GM12878 (cell line): ENCODE data around the gene RAB44.

Experiments
- HDAC2 ChIP-seq: fragments of 200-600 bp; sonication (generic); IDR thresholded peaks from 2 replicates; pipeline ENCODE4 v1.6.1; 2017
- PAX8 ChIP-seq: fragments of 450-650 bp; IDR thresholded peaks from 2 replicates; pipeline ENCODE4 v1.6.1; 2017; ENCODE audit warnings: mild to moderate bottlenecking, moderate library complexity
- TAF1 ChIP-seq: IDR thresholded peaks from 2 replicates; pipeline ENCODE4 v1.6.1; 2011; ENCODE audit warnings: mild to moderate bottlenecking, low read depth, low read length, borderline replicate concordance
- TF ChIP-seq, protein P1 (sequence below): fragments of 150-350 bp; IDR thresholded peaks from 2 replicates; pipeline ENCODE4 v1.6.1; 2016; ENCODE audit warnings: low read depth, low read length
- TF ChIP-seq, protein P2 (sequence below): fragments of 450-650 bp; IDR thresholded peaks from 2 replicates; pipeline ENCODE4 v1.6.1; 2014; ENCODE audit warnings: mild to moderate bottlenecking
- TF ChIP-seq, protein P3 (sequence below), 3 experiments: IDR thresholded peaks in 2 of 3; conservative IDR thresholded peaks in 1 of 3; 2 replicates each; pipeline ENCODE4 v1.5.1; 2011; ENCODE audit warnings: low read depth in 3 of 3, low read length in 3 of 3, mild to moderate bottlenecking in 3 of 3, control low read depth in 2 of 3, moderate library complexity in 2 of 3, inconsistent platforms in 1 of 3, mixed read lengths in 1 of 3; ENCODE audit not compliant: control insufficient read depth in 2 of 3, insufficient read depth in 1 of 3; ENCODE audit errors: extremely low read depth in 1 of 3

DNA sequence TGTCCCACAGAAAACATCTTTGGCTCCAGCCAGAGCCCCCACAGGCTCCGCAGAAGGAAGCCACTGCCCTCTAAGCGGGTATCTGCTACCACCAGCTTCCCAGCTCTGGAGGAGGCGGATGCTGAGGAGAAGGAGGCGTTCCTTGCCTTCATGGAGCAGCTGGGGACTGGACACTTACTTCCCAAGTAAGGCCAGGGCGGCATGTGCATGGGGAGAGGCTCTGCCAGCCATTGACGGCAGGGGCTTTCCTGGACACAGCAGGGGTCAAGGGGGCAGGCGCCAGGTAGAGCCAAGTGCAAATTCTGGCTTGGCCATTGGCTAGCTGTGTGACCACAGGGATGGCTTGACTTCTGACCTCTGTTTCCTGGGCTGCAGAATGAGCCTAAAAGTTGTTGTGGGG is 17.8 kb downstream of the RAB44 start:
- TF ChIP-seq, protein P1, sequence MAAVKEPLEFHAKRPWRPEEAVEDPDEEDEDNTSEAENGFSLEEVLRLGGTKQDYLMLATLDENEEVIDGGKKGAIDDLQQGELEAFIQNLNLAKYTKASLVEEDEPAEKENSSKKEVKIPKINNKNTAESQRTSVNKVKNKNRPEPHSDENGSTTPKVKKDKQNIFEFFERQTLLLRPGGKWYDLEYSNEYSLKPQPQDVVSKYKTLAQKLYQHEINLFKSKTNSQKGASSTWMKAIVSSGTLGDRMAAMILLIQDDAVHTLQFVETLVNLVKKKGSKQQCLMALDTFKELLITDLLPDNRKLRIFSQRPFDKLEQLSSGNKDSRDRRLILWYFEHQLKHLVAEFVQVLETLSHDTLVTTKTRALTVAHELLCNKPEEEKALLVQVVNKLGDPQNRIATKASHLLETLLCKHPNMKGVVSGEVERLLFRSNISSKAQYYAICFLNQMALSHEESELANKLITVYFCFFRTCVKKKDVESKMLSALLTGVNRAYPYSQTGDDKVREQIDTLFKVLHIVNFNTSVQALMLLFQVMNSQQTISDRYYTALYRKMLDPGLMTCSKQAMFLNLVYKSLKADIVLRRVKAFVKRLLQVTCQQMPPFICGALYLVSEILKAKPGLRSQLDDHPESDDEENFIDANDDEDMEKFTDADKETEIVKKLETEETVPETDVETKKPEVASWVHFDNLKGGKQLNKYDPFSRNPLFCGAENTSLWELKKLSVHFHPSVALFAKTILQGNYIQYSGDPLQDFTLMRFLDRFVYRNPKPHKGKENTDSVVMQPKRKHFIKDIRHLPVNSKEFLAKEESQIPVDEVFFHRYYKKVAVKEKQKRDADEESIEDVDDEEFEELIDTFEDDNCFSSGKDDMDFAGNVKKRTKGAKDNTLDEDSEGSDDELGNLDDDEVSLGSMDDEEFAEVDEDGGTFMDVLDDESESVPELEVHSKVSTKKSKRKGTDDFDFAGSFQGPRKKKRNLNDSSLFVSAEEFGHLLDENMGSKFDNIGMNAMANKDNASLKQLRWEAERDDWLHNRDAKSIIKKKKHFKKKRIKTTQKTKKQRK, result no peak
- TF ChIP-seq TAF1 (no peak), PAX8 (no peak), HDAC2 (no peak)
- TF ChIP-seq, protein P2, sequence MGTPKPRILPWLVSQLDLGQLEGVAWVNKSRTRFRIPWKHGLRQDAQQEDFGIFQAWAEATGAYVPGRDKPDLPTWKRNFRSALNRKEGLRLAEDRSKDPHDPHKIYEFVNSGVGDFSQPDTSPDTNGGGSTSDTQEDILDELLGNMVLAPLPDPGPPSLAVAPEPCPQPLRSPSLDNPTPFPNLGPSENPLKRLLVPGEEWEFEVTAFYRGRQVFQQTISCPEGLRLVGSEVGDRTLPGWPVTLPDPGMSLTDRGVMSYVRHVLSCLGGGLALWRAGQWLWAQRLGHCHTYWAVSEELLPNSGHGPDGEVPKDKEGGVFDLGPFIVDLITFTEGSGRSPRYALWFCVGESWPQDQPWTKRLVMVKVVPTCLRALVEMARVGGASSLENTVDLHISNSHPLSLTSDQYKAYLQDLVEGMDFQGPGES, result no peak
- TF ChIP-seq, protein P3, sequence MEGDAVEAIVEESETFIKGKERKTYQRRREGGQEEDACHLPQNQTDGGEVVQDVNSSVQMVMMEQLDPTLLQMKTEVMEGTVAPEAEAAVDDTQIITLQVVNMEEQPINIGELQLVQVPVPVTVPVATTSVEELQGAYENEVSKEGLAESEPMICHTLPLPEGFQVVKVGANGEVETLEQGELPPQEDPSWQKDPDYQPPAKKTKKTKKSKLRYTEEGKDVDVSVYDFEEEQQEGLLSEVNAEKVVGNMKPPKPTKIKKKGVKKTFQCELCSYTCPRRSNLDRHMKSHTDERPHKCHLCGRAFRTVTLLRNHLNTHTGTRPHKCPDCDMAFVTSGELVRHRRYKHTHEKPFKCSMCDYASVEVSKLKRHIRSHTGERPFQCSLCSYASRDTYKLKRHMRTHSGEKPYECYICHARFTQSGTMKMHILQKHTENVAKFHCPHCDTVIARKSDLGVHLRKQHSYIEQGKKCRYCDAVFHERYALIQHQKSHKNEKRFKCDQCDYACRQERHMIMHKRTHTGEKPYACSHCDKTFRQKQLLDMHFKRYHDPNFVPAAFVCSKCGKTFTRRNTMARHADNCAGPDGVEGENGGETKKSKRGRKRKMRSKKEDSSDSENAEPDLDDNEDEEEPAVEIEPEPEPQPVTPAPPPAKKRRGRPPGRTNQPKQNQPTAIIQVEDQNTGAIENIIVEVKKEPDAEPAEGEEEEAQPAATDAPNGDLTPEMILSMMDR (IDR thresholded peaks at IDR 0.05 in 2 of 3, conservative IDR thresholded peaks at IDR 0.05 in 1 of 3; ENCODE audit: control insufficient read depth in 2 of 3, extremely low read depth in 1 of 3, insufficient read depth in 1 of 3, low read depth in 3 of 3, low read length in 3 of 3), result no peak
